Measurements from ENCODE around the gene CADM4.

Gene CADM4

GRCh38 chr19:43634068-43634467 is 5.6 kb downstream of the CADM4 start:
- DNase-seq (ENCODE audit: low read depth, low spot score) = no peak

- DNase-seq (ENCODE audit: low read depth, low spot score) = no peak
These were observed 6.1 kb downstream of the CADM4 start for GRCh38 chr19:43633520-43633919.

- DNase-seq (ENCODE audit: low read depth, low spot score) = no peak
These were observed 8.2 kb downstream of the CADM4 start for GRCh38 chr19:43631491-43631890.

- DNase-seq (ENCODE audit: low read depth, low spot score) = no peak
These were observed 10.9 kb downstream of the CADM4 start for GRCh38 chr19:43628646-43629326.

- DNase-seq (ENCODE audit: low read depth, low spot score) = no peak
These were observed 12.8 kb downstream of the CADM4 start for GRCh38 chr19:43626838-43627237.

- no peak for DNase-seq (ENCODE audit: low read depth, low spot score)
These were observed 13.6 kb downstream of the CADM4 start for GRCh38 chr19:43625918-43626579.

GRCh38 chr19:43624933-43625332 is 14.7 kb downstream of the CADM4 start:
- DNase-seq (ENCODE audit: low read depth, low spot score) = no peak

- no peak for DNase-seq (ENCODE audit: low read depth, low spot score)
These were observed 15.6 kb downstream of the CADM4 start for GRCh38 chr19:43623889-43624670.

- no peak for DNase-seq (ENCODE audit: low read depth, low spot score)
These were observed 16.7 kb downstream of the CADM4 start for GRCh38 chr19:43622956-43623355.

- DNase-seq (ENCODE audit: low read depth, low spot score) = no peak
These were observed 17.6 kb downstream of the CADM4 start for GRCh38 chr19:43622070-43622469.

- DNase-seq (ENCODE audit: low read depth, low spot score) = no peak
These were observed 19.3 kb downstream of the CADM4 start for GRCh38 chr19:43620061-43621001.

GRCh38 chr19:43619262-43620060 is 20.2 kb downstream of the CADM4 start, which contains the start of gene ZNF428:
Gene ZNF428, minus strand, starts transcription at chr19:43619629. Its CDS starts 5,325 bp downstream, at chr19:43614304.
- peak; percentile 96 for DNase-seq (ENCODE audit: low read depth, low spot score)

- DNase-seq (ENCODE audit: low read depth, low spot score) = no peak
These were observed 20.8 kb downstream of the CADM4 start for GRCh38 chr19:43618921-43619261.

- no peak for DNase-seq (ENCODE audit: low read depth, low spot score)
These were observed 22.7 kb downstream of the CADM4 start for GRCh38 chr19:43616954-43617353.

GRCh38 chr19:43616306-43616705 is 23.3 kb downstream of the CADM4 start:
- DNase-seq (ENCODE audit: low read depth, low spot score) = no peak

GRCh38 chr19:43612374-43612773 is 27.3 kb downstream of the CADM4 start:
- no peak for DNase-seq (ENCODE audit: low read depth, low spot score)

GRCh38 chr19:43611788-43612187 is 27.9 kb downstream of the CADM4 start, which contains the start of gene SRRM5:
Gene SRRM5, plus strand, starts transcription at chr19:43612088. Its CDS starts 34 bp downstream, at chr19:43612122.
- no peak for DNase-seq (ENCODE audit: low read depth, low spot score)

GRCh38 chr19:43610493-43610892 is 29.2 kb downstream of the CADM4 start:
- DNase-seq (ENCODE audit: low read depth, low spot score) = peak; percentile 60

GRCh38 chr19:43609872-43610271 is 29.8 kb downstream of the CADM4 start:
- DNase-seq (ENCODE audit: low read depth, low spot score) = no peak
